SKM-1 treated with dmso at 0.1 percent for 144 hours (cell line): ENCODE results near the gene ZDHHC20.

Experiments used
- DNase-seq: peaks from one replicate; lab custom pipeline; 2025; ENCODE audit not compliant: unreplicated experiment; lab: John Stamatoyannopoulos, UW

The ZDHHC20 gene, protein sequence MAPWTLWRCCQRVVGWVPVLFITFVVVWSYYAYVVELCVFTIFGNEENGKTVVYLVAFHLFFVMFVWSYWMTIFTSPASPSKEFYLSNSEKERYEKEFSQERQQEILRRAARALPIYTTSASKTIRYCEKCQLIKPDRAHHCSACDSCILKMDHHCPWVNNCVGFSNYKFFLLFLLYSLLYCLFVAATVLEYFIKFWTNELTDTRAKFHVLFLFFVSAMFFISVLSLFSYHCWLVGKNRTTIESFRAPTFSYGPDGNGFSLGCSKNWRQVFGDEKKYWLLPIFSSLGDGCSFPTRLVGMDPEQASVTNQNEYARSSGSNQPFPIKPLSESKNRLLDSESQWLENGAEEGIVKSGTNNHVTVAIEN

GRCh38 chr13:21458813-21459701 lies at the start of gene ZDHHC20:
Gene ZDHHC20 (minus strand): TSS chr13:21459303. CDS start chr13:21459171, 132 bp downstream.
- peak; percentile 59 for DNase-seq

GRCh38 chr13:21504379-21504778 lies 45.3 kb upstream of the ZDHHC20 start:
- DNase-seq = no peak

DNA sequence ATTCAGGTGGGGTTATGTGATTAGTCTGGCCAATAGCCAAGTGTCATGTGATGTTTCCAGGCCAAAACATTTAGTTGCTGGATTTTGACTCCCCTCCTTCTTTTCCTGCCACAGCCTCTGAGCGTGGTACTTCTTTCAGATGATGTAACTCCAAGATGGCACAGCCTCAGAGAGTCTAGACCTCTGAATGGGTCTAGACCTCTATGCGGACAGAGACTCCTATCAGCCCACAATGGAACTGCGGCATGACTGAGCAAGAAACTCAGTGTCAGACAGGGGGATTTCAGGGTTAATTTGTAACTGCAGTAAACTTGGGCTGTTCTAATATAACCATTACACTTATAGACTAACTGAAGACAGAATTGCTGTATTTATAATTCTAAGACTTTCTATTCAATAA lies 42.6 kb upstream of the ZDHHC20 start:
- DNase-seq = no peak

GRCh38 chr13:21486322-21486721 lies 27.2 kb upstream of the ZDHHC20 start:
- no peak for DNase-seq

GRCh38 chr13:21483748-21484147 lies 24.6 kb upstream of the ZDHHC20 start:
- DNase-seq = no peak

GRCh38 chr13:21481359-21481758 lies 22.3 kb upstream of the ZDHHC20 start:
- DNase-seq = no peak

- peak; percentile 52 for DNase-seq
Observed at GRCh38 chr13:21478881-21479808, 20.0 kb upstream of the ZDHHC20 start.

DNA sequence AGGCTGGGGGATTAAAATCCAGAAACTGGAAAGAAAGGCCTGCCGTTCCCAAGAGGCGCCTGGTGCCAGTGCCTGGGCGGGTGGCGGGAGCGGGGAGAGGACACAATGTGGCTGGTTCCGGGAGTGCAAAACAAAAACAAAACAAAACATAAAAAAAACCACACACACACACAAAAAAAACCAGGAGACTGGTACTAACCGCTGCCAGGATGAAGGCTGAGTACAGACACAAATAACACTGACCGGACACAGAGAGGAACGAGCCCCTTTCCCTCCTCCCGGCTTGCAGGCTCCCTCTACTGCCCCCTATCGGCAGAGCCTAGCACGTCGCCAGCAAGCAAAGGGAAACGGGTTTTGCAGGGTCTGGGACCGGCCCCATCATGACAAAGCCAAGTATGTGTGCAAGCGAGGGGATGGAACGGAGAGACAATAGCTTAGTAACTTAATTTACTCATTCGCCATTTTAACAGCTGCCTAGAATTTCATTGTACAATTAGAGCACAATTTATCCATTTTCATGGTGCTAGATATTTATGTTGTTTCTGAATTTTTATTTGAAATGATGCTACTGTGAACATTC lies 17.9 kb upstream of the ZDHHC20 start:
- DNase-seq = peak; percentile 78

GRCh38 chr13:21475115-21475514 lies 16.0 kb upstream of the ZDHHC20 start:
- no peak for DNase-seq

DNA sequence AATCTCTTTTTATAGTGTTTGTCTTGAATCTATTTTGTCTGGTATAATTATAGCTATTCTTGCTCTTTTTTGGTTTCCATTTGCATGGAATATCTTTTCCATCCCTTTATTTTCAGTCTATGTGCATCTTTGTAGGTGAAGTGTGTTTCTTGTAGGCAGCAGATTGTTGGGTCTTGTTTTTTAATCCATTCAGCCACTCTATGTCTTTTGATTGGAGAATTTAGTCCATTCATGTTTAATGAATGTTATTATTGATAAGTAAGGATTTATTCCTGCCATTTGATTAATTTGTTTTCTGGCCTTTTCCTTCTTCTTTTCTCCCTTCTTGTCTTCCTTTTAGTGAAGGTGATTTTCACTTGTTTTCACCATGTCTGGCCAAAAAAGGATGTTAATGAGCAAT lies 11.7 kb upstream of the ZDHHC20 start:
- no peak for DNase-seq

GRCh38 chr13:21466527-21466926 lies 7.4 kb upstream of the ZDHHC20 start:
- no peak for DNase-seq

DNA sequence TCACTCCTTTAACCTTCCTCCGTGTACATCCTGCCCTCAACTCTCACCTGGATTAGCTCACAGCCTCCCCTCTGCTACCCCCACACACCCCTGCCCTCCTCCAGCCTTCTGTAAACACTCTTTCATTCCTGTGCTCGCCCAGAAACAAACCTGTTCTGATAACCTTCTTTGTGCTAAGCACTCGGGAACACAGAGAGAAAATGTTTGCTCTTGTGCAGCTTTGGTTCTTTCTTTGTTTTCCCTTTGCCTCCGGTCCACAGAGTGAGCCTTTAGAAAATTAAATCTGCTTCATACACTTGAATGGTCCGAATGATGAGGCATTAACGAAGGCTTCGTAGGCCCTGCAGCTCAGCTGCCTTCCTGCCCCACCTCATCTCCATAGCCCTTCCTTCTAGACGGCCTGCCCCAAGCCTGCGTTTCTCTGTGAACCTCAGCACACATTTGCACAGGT lies 6.6 kb upstream of the ZDHHC20 start:
- DNase-seq = no peak

DNA sequence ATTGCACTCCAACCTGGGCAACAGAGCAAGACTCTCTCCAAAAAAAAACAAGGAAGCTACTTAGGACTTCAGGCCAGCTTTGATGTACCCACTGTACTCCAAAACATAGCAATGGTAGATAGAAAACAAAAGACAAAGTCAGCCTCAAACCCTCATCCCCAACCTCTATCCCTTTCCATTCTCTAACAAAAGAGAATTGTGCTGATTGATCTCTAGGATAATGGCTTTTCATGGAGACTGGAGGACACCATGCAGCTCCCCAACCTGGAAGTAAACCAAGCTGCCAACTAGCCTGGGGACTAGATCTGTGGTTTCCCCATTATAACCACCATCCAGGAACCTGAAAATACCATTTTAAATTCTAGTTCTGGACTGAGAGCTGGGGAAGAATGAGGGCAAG lies 4.3 kb upstream of the ZDHHC20 start:
- DNase-seq = no peak

GRCh38 chr13:21461131-21461530 lies 2.0 kb upstream of the ZDHHC20 start:
- DNase-seq = no peak

DNA sequence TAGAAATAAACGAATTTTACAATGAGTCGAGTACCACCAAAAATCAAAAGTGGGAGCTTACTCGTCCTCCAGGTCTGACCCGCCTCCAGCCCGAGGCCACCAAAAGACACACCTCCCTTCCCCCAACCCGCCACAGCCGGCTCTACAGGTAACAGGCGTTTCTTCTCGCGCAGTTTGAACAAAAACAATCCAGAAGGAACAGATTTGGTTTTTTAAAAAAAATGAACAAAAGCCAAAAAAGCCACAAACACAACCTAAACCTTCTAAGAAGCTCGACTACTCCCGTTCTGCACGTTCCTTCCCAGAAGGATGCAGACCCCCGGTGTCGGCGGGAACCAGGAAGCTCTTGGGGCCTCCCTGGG lies 671 bp downstream of the ZDHHC20 start:
- no peak for DNase-seq

- DNase-seq = no peak
Observed at GRCh38 chr13:21453387-21454081, 5.6 kb downstream of the ZDHHC20 start.

DNA sequence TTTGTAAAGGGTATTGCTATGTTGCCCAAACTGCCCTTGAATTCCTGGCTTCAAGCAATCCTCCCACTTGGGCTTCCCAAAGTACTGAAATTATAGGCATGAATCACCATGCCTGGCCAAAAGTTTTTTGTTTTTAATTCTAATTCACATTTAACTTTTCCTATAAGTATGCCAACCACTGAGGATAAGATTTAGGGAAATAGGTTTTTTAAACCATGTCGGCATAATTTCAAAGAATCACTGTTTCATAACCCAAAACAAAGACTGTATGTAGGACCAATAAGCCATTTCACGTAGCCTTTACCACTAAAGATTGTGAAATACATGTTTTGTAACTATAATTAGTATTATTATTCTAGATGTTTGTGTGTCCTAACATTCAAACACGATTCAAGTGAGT lies 8.2 kb downstream of the ZDHHC20 start:
- DNase-seq = no peak

DNA sequence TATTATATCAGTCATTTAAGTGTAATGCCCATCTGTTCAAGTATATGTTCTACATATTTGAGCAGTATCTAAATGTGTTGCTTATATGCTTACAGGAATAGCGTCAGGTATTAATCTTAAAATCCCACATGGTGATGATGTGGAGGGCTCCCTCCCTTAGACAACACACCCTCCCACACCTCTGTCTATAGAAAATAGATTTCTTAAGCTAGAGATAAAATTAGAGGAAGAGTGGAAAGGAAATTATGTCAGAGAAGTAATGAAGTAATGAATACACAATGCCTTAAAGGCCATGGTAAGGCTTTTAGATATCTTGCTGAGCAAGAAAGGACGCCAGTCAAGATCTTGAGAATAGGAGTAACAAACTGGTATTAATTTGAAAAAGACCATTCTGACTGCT lies 12.4 kb downstream of the ZDHHC20 start:
- DNase-seq = no peak

GRCh38 chr13:21445759-21446158 lies 13.3 kb downstream of the ZDHHC20 start:
- no peak for DNase-seq

GRCh38 chr13:21443171-21443570 lies 15.9 kb downstream of the ZDHHC20 start:
- no peak for DNase-seq
